H4 (cell line): Measurements from ENCODE around the gene CFAP73. TPM values are rescaled to one million over a fixed set of nuclear protein-coding genes. Genes with fewer than 3 reads are reported as not detected.
"Not testable (repeated sequence)": the region's sequence is repeated elsewhere in the genome, so short reads cannot be mapped to it uniquely, and the experiment has no call there.

Experiments used
- DNase-seq: peaks from one replicate; pipeline ENCODE4 v3.0.0-alpha.2; 2015; ENCODE audit warnings: low spot score
- total RNA-seq: library from RNA; depleted of rRNA; stranded (reverse); fragments of >200 nt; shearing (Covaris generic); gene quantifications from 2 replicates; pipeline ENCODE4 v1.2.3, GENCODE V29; 2014

Gene CFAP73
- total RNA-seq, 1 experiment from 2014 or later = not detected

- not testable (repeated sequence) for DNase-seq
These were observed 7.8 kb upstream of the CFAP73 start for GRCh38 chr12:113141716-113142115.

- DNase-seq = peak; percentile 49
These were observed 7.2 kb upstream of the CFAP73 start for GRCh38 chr12:113142173-113142885.

GRCh38 chr12:113142886-113143332 lies 6.6 kb upstream of the CFAP73 start:
- no peak for DNase-seq

- DNase-seq = no peak
These were observed 5.6 kb upstream of the CFAP73 start for GRCh38 chr12:113143959-113144358.

GRCh38 chr12:113144806-113145205 lies 4.7 kb upstream of the CFAP73 start:
- DNase-seq = no peak

GRCh38 chr12:113145720-113146551 lies 3.6 kb upstream of the CFAP73 start:
- no peak for DNase-seq

GRCh38 chr12:113146999-113147398 lies 2.5 kb upstream of the CFAP73 start:
- no peak for DNase-seq

GRCh38 chr12:113151655-113152054 lies 2.1 kb downstream of the CFAP73 start:
- no peak for DNase-seq

- no peak for DNase-seq
These were observed 2.8 kb downstream of the CFAP73 start for GRCh38 chr12:113152196-113152834.

- DNase-seq = peak; percentile 51
These were observed 3.6 kb downstream of the CFAP73 start for GRCh38 chr12:113152835-113153814.

GRCh38 chr12:113154351-113154973 lies 4.9 kb downstream of the CFAP73 start:
- DNase-seq = no peak

GRCh38 chr12:113155060-113155459 lies 5.5 kb downstream of the CFAP73 start:
- DNase-seq = no peak

- DNase-seq = no peak
These were observed 6.1 kb downstream of the CFAP73 start for GRCh38 chr12:113155646-113156045.

- DNase-seq = no peak
These were observed 7.8 kb downstream of the CFAP73 start for GRCh38 chr12:113157218-113157859.

- no peak for DNase-seq
These were observed 9.1 kb downstream of the CFAP73 start for GRCh38 chr12:113158439-113159203.

- DNase-seq = no peak
These were observed 10.4 kb downstream of the CFAP73 start for GRCh38 chr12:113159937-113160336.

- DNase-seq = no peak
These were observed 12.0 kb downstream of the CFAP73 start for GRCh38 chr12:113161415-113162016.

GRCh38 chr12:113162102-113163029 lies 12.8 kb downstream of the CFAP73 start:
- DNase-seq = no peak
